Nephron progenitor cell (in vitro differentiated cells): ENCODE data around the gene RANBP1.

ENCODE experiments used
- DNase-seq: peaks from one replicate; pipeline ENCODE4 v3.0.0; 2021
- H3K27ac Mint-ChIP-seq: 2 replicates; pipeline ENCODE4 v1.8.0; 2021; ENCODE audit warnings: mild to moderate bottlenecking, moderate library complexity, mixed read lengths
- H3K27me3 Mint-ChIP-seq: 2 replicates; pipeline ENCODE4 v1.8.0; 2021; ENCODE audit warnings: mild to moderate bottlenecking, low read depth, mixed read lengths; ENCODE audit not compliant: poor library complexity
- H3K36me3 Mint-ChIP-seq: 2 replicates; pipeline ENCODE4 v1.8.0; 2021; ENCODE audit warnings: low read depth, mixed read lengths
- H3K4me1 Mint-ChIP-seq: 2 replicates; pipeline ENCODE4 v1.8.0; 2021; ENCODE audit warnings: mixed read lengths
- H3K4me3 Mint-ChIP-seq: 2 replicates; pipeline ENCODE4 v1.8.0; 2021; ENCODE audit warnings: mild to moderate bottlenecking, moderate library complexity, mixed read lengths
- H3K9me3 Mint-ChIP-seq: 2 replicates; pipeline ENCODE4 v1.8.0; 2021; ENCODE audit warnings: mild to moderate bottlenecking, moderate library complexity, mixed read lengths
- TF ChIP-seq, protein P1 (sequence below): fragments of 200-600 bp; sonication (generic); IDR thresholded peaks from 2 replicates; pipeline ENCODE4 v1.5.0; 2021; ENCODE audit warnings: antibody characterized with exemption

Gene RANBP1

DNA sequence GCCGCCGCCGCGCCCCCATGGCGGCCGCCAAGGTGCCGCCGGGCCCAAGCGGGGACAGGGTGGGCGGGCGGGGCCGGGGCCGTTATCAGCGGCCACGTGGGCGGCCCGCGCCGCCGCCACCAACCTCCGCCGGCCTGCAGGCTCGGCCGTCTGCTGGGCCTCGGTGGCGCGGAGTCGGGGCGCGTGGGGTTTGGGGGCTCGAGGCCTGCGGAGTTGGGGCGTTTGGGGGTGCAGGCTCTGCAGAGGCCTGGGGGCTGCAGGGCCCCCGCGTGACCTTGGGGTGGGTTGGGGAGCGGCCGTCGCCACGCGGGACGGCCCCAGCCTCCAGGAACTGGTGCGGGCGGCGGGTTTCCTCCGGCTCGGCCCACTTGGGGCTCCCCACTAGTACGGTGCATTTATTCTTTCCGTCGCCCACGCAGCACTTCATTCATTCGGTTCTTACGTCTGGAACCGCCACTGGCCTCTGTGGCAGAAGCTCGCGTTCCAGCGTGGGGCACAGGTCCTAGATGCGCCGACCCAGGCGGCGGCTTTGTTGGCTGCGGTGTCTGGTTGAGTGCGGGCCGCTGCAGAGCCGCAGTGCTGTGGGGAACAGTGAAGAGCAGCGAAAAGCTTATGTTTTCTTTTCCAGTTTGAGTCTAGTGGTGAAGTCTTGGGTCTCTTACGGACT, 1.9 kb downstream of the RANBP1 start:
- TF ChIP-seq, protein P1, sequence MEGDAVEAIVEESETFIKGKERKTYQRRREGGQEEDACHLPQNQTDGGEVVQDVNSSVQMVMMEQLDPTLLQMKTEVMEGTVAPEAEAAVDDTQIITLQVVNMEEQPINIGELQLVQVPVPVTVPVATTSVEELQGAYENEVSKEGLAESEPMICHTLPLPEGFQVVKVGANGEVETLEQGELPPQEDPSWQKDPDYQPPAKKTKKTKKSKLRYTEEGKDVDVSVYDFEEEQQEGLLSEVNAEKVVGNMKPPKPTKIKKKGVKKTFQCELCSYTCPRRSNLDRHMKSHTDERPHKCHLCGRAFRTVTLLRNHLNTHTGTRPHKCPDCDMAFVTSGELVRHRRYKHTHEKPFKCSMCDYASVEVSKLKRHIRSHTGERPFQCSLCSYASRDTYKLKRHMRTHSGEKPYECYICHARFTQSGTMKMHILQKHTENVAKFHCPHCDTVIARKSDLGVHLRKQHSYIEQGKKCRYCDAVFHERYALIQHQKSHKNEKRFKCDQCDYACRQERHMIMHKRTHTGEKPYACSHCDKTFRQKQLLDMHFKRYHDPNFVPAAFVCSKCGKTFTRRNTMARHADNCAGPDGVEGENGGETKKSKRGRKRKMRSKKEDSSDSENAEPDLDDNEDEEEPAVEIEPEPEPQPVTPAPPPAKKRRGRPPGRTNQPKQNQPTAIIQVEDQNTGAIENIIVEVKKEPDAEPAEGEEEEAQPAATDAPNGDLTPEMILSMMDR: no peak
- H3K4me1 Mint-ChIP-seq: peaks cover 40% of the 10 kb centered on the region
- no peaks in the 10 kb centered on the region for H3K27me3 Mint-ChIP-seq
- H3K9me3 Mint-ChIP-seq: no peaks in the 10 kb centered on the region
- DNase-seq: peak; percentile 42
- peaks cover 42% of the 10 kb centered on the region for H3K36me3 Mint-ChIP-seq
- peak overlapping the region; percentile 89 for H3K4me3 Mint-ChIP-seq
- peak overlapping the region; percentile 87 for H3K27ac Mint-ChIP-seq

DNA sequence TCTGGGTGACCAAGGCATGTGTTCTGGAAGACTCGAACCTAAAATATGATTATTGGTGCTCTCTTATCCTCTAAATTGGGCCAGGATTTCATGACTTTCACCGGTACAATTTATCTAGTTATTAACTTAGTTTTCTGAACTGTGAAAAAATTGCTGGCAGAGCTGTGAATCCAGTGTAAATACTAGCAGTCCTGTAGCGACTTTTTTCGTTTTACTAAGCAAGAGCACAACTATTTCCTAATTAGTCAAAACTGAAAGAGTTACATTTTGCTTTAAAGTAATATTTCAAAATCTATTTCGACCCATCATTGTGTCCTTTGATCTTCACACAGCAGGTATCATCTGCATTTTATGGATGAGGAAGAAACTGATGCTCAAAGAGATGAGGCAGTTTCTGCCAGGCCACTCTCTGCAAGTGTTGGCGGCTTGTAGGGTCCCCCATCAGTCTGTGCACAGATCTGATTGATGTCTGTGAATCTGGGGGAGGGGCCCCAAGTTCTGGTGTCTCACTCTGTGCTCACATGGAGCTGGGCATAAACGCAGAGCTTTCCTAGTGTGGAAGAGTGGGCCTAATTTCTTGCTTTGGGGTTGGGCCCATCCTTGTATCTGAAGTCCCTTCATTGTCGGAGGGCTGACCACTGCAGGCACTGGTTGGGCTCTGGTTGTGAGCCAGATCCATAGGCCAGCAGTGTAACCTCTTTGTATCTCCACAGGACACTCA, 2.6 kb downstream of the RANBP1 start:
- no peaks in the 10 kb centered on the region for H3K9me3 Mint-ChIP-seq
- peaks cover 40% of the 10 kb centered on the region for H3K4me1 Mint-ChIP-seq
- TF ChIP-seq, protein P1: no peak
- H3K27me3 Mint-ChIP-seq: no peaks in the 10 kb centered on the region
- peak; percentile 27 for DNase-seq
- H3K27ac Mint-ChIP-seq: peak overlapping the region; percentile 87
- H3K4me3 Mint-ChIP-seq: peak overlapping the region; percentile 89
- H3K36me3 Mint-ChIP-seq: peaks cover 42% of the 10 kb centered on the region

DNA sequence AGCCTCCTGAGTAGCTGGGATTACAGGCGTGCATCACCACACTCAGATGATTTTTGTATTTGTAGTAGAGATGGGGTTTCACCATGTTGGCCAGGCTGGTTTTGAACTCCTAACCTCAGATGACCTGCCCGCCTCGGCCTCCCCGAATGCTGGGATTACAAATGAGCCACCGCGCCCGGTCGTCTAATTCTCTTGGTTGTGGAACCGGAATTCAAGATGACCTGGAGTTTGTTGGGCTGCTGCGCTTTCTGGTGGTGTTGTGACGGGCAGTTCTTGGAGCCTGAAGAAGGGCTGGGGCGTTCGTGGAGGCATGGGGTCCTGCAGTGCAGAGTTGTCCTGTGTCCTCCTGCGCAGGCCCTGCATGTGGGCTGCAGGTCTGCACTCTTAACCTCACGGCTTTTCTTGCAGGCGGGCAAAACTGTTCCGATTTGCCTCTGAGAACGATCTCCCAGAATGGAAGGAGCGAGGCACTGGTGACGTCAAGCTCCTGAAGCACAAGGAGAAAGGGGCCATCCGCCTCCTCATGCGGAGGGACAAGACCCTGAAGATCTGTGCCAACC, 6.0 kb downstream of the RANBP1 start:
- TF ChIP-seq, protein P1: no peak
- no peaks in the 10 kb centered on the region for H3K27me3 Mint-ChIP-seq
- H3K27ac Mint-ChIP-seq: no peak overlapping the region
- H3K4me3 Mint-ChIP-seq: no peak overlapping the region
- no peaks in the 10 kb centered on the region for H3K9me3 Mint-ChIP-seq
- H3K36me3 Mint-ChIP-seq: peaks cover 49% of the 10 kb centered on the region
- DNase-seq: no peak
- peaks cover 34% of the 10 kb centered on the region for H3K4me1 Mint-ChIP-seq

DNA sequence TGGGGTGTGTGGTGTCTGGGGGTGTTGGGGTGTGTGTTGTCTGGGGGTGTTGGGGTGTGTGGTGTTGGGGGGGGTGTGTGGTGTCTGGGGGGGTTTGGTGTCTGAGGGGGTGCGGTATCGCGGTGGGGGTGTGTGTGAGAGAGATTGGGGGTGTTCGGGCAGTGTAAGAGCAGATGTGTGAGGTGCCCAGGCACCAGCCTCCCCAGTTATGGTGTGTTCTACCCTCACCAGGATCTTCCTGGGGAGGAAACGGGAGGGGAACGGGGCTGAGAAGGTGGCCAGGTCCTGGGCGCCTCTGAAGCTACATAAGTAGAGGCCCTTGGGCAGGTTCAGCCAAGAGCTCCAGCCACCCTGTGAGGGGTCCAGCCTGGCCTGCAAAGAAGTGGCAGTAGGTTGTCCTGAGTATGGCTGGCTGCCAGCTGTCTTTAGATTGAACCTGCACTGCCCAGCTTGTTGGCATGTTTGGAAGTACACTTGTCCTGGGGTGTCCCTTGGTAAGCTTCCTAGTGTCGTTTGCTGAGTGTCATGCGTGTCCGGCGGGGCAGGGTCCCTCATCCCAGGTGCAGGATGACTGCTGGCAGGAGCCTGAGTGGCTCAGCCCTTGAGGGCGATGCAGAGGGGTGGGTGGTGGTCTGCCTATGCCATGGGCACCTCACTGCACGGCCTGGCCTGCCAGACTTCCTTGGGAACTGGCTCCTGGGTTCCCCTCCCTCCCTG, 7.6 kb downstream of the RANBP1 start:
- Mint-ChIP-seq H3K4me3 (no peak overlapping the region), H3K27ac (peak overlapping the region; percentile 93), H3K9me3 (no peaks in the 10 kb centered on the region), H3K27me3 (peaks cover 3% of the 10 kb centered on the region), H3K4me1 (peaks cover 30% of the 10 kb centered on the region), H3K36me3 (peaks cover 62% of the 10 kb centered on the region)
- TF ChIP-seq, protein P1: no peak
- DNase-seq: no peak

DNA sequence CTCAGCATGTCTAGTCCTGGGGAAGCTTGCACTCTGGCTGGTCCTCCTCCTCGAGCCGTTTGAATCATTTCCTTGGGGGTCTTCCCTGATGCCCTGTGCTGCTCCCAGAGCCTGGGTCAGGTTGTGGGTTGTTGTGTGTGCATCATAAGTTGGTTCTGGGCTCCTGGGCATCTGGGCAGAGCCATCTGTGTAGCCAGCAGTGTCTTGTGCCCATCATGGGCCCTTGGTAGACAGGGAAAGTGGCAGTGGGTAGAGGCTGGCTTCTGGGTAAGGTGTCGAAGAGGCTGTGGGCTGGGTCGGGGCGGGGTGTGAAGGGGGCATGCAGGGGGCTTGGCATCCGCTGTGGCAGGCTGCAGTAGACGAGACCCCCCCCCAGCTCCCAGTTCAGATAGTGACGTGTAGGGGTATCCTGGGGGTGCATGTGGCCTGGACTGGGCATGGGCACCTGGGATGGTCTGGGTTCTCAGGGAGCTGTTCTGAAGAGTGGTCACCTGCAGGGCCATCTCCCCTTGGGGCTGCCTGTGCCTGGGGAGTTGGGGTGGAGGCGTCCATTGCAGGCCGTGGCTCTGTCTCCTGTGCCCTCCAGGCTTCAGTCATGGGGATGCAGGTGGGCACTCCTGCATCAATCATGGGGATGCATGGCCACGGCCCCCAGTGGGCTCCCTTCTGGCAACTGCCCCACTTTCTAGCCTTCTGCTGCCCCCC, 8.3 kb downstream of the RANBP1 start:
- H3K27ac Mint-ChIP-seq: peak overlapping the region; percentile 93
- peaks cover 56% of the 10 kb centered on the region for H3K36me3 Mint-ChIP-seq
- H3K9me3 Mint-ChIP-seq: no peaks in the 10 kb centered on the region
- H3K4me1 Mint-ChIP-seq: peaks cover 23% of the 10 kb centered on the region
- no peak for DNase-seq
- TF ChIP-seq, protein P1: no peak
- no peak overlapping the region for H3K4me3 Mint-ChIP-seq
- peaks cover 3% of the 10 kb centered on the region for H3K27me3 Mint-ChIP-seq
